IMR-90 (cell line): ENCODE results near the gene RFC2.

Source experiments
- BHLHE40 ChIP-seq: fragments of 150-350 bp; IDR thresholded peaks from 2 replicates; pipeline ENCODE4 v1.6.1; 2016; ENCODE audit warnings: mild to moderate bottlenecking, low read depth, low read length
- MXI1 ChIP-seq: IDR thresholded peaks from 2 replicates; pipeline ENCODE4 v1.6.1; 2012; ENCODE audit warnings: low read depth, mild to moderate bottlenecking, low read length, moderate library complexity, borderline replicate concordance
- POLR2A ChIP-seq: IDR thresholded peaks from 2 replicates; pipeline ENCODE4 v1.6.1; 2012; ENCODE audit warnings: mild to moderate bottlenecking, low read depth, low read length
- RAD21 ChIP-seq: IDR thresholded peaks from 2 replicates; pipeline ENCODE4 v1.6.1; 2012; ENCODE audit warnings: low read length, improper control_type of control experiment
- SMC3 ChIP-seq: fragments of 150-350 bp; IDR thresholded peaks from 2 replicates; pipeline ENCODE4 v1.6.1; 2016; ENCODE audit warnings: low read depth, mild to moderate bottlenecking, antibody characterized with exemption, low read length, moderate library complexity
- TF ChIP-seq, protein P1 (sequence below): conservative IDR thresholded peaks from 2 replicates; pipeline ENCODE4 v1.5.1; 2012; ENCODE audit warnings: mild to moderate bottlenecking, low read depth, low read length, improper control_type of control experiment

DNA sequence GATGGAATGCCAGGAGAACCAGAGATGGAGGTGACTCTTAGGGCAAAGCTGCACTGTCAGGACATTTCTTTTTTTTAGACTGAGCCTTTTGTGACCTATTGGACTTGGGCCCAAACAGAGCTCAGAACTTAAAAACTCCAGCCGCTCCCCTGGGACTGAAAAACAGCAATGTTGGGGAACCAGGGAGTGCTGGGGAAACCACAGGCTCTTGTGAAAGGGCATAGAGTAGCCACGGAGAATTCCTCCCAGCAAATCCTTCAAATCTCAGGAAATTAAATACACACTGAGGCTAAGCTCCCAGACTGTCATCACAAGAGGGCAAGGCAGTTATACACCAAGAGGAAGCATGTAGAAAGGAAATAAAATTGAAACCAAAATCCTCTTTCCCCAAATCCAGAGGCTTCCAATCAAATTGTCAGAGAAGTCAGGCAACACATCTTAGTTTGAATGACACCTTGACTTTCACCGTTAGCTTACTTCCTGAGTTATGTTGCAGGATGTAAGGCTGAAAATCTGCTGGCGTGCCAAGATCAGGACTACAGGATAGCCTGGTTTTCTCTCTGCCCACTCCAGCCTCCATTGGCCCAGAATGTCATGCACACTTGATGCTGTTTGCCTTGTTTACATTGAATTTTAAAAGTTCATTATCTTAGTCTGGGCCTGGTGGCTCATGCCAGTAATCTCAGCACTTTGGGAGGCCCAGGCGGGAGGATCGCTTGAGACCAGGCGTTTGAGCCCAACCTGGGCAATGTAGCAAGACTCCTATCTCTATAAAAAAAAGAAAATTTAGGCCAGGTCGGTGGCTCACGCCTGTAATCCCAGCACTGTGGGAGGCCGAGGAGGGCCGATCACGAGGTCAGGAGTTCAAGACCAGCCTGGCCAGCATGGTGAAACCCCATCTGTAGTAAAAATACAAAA is 2.6 kb upstream of the RFC2 start:
- TF ChIP-seq, protein P1, sequence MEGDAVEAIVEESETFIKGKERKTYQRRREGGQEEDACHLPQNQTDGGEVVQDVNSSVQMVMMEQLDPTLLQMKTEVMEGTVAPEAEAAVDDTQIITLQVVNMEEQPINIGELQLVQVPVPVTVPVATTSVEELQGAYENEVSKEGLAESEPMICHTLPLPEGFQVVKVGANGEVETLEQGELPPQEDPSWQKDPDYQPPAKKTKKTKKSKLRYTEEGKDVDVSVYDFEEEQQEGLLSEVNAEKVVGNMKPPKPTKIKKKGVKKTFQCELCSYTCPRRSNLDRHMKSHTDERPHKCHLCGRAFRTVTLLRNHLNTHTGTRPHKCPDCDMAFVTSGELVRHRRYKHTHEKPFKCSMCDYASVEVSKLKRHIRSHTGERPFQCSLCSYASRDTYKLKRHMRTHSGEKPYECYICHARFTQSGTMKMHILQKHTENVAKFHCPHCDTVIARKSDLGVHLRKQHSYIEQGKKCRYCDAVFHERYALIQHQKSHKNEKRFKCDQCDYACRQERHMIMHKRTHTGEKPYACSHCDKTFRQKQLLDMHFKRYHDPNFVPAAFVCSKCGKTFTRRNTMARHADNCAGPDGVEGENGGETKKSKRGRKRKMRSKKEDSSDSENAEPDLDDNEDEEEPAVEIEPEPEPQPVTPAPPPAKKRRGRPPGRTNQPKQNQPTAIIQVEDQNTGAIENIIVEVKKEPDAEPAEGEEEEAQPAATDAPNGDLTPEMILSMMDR: no peak
- no peak for TF ChIP-seq BHLHE40
- TF ChIP-seq MXI1: no peak
- no peak for TF ChIP-seq SMC3
- no peak for TF ChIP-seq RAD21
- TF ChIP-seq POLR2A: no peak
